NCI-H146 treated with DMSO at 0.1 percent for 48 hours (cell line): ENCODE results near the gene HMGCLL1.

ENCODE experiments used
- DNase-seq: peaks from one replicate; lab custom pipeline; 2025; ENCODE audit not compliant: unreplicated experiment; lab: John Stamatoyannopoulos, UW

Gene HMGCLL1

GRCh38 chr6:55447891-55448290 lies 131.1 kb downstream of the HMGCLL1 start:
- no peak for DNase-seq

- no peak for DNase-seq
Observed at GRCh38 chr6:55445648-55446204, 133.3 kb downstream of the HMGCLL1 start.

DNA sequence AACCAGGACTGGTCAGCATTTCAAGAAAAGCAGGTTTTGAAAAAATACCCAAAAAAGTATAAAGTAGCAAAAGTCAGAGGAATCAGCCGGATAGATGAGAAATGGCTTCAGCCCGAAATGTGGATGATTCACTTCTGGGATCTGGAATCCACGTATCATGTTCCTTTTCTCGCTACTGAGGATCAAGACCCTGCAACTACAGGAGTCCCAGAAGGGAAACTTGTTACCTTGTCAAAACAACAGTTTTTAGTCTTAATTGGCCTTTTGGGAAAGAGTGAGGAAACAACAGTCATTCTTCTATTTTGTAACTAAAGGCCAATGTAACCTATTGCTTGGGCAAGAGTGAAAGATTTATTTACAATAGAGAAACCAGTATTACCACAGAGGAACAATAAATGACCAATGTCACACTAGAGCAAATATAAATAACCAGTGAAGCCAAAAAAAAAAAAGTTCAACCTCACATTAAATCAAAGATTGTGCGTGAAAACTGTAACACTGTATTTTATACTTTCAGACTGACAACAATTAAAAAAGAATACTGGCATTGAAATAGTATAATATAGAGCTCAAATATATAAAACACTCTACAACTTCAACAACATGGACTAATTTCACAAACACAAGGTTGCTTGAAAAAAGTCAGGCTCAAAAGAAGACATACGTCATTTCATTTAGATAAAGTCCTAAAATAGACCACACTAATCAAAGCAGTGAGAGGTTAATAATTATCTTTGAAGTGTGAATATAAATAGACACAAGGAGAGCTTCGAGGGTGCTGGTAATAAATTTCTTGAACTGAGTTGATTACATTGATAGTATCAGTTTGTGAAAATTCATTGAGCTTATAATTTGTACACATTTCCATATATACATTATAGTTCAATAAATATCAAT lies 135.5 kb downstream of the HMGCLL1 start:
- DNase-seq: no peak

DNA sequence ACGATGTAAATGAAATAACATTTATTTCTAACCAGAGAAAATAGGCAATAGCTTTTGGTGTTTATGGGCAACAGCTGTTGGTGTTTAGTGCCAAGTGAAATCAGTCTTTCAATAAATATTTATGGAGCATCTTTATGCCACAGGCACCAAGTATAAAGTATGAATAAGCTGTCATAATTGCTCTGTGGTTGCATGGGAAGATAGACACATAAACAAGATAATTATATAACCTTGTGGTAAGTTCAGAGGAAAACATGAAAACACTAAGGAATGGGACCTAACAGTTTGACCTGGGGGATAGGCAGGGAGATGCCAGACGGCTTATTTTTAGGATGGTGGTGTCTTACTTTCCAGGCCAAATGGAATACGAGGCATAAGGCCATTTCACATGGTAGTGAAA lies 140.8 kb downstream of the HMGCLL1 start:
- no peak for DNase-seq

DNA sequence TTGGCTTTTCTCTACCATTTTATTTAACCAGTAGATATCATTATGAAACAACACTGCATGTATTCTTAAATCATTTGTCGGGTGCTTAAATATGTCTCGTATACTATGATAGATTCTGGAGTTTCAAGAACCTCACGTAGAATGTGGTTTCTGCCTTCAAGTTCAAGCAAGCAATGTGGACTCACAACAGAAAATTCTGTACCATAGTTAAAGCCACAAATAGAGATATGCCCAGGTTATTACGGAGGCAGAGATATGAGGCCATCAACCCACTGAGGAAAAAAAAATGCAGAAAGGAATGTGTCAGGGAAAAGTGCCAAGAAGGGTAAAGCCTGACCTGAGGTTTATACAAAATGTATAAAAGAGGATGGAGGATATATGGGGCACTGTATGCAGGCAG lies 141.9 kb downstream of the HMGCLL1 start:
- DNase-seq: no peak

- no peak for DNase-seq
Observed at GRCh38 chr6:55433446-55434130, 145.4 kb downstream of the HMGCLL1 start.

DNA sequence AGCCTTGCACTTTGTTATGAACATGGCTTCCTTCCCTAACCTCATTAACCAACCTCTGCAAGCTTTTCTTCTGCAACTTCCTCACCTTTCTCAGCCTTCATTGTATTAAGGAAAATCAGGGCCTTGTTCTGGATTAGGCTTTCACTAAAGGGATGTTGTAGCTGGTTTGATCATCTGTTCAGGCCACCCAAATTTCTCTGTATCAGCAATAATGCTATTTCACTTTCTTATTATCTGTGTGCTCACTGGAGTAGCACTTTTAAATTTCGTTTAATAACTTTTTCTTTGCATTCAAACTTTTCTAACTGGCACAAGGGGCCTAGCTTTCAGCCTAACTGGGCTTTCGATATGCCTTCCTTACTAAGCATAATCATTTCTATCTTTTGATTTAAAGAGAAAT lies 155.1 kb downstream of the HMGCLL1 start:
- no peak for DNase-seq

- DNase-seq: no peak
Observed at GRCh38 chr6:55410674-55411073, 168.3 kb downstream of the HMGCLL1 start.

DNA sequence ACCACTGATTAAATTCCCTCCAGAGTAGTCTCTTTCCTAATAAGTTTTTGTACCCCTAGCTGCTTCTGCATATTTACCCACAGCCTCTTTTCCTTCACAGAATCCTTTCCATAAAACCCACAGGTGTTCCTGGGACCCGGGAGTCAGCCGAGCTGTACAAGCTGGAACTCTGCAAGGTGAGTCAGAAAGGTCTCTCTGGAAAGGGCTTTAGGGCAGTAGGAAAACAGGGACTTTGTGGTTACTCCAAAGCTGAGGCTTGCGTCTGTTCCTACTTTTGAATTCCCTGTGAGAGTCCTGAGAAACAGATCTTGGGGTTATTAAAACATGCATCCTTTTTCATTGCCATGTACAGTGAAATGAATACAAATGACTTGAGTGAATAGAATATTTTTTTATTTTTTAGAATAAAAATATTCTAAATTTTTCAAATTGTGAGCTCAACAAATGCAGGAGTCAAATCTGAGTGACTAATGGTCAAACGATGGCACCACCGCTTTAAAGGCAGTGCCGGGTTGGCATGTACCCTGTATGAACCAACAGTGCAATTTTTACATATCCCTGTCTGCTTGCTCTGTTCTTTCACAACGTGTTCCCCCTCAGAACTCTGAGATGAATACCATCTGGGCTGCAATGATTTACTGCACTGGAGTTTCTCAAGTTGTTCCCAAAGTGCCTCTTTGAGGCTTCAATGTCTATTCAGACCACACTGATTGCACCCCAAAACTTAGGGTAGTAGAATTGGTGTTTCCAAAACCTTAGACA lies 173.3 kb downstream of the HMGCLL1 start:
- DNase-seq: no peak

DNA sequence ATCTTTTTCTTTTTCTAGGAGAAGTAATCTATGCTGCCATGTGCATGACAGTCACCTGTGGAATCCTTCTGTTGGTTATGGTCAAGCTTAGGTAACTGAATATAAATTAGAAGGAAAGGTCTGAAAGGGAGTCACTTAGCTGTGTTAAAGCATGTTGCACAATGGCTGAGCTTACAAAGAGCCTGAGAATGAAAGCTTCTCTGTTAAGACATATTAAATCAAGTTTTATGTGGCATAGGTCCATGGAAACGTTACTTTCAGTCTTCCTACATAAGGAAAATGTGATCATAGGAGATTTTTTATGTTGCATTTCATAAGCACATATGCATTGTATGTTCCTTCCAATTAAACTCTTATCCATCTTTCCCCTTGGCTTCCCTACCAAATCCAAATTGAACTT lies 179.6 kb downstream of the HMGCLL1 start:
- no peak for DNase-seq

- no peak for DNase-seq
Observed at GRCh38 chr6:55397986-55398385, 181.0 kb downstream of the HMGCLL1 start.

GRCh38 chr6:55395871-55396270 lies 183.1 kb downstream of the HMGCLL1 start:
- no peak for DNase-seq

GRCh38 chr6:55388211-55388610 lies 190.8 kb downstream of the HMGCLL1 start:
- no peak for DNase-seq
